ENCODE measurements around the gene APCDD1.

The APCDD1 gene

DNA sequence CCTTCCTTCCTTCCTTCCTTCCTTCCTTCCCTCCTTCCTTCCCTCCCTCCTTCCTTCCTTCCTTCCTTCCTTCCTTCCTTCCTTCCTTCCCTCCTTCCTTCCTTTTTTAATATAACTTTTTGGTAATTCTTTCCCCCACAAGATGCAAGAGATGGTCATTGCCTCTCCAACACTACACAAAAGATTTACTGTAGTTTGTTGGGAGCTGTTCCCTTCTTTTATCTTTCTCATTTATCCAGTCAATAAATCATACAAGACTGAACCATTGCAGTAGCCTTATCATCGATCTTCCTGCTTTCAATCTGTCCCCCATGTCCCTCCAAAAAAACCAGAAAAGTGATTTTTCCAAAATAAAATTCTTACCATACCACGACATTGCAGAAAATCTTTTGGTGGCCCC is 8.2 kb downstream of the APCDD1 start:
- TF ChIP-seq TEAD4 (IDR thresholded peaks at IDR 0.05) (no peak), EGR1 (IDR thresholded peaks at IDR 0.05) (no peak), CEBPB (IDR thresholded peaks at IDR 0.05) (no peak)

- no peak for TF ChIP-seq YY1 (IDR thresholded peaks at IDR 0.05; ENCODE audit: low read depth)
- TF ChIP-seq, protein P1, sequence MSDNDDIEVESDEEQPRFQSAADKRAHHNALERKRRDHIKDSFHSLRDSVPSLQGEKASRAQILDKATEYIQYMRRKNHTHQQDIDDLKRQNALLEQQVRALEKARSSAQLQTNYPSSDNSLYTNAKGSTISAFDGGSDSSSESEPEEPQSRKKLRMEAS (IDR thresholded peaks at IDR 0.05), result no peak
- no peak for TF ChIP-seq TEAD4 (IDR thresholded peaks at IDR 0.05)
Measured at GRCh38 chr18:10463096-10463495, 8.7 kb downstream of the APCDD1 start.

DNA sequence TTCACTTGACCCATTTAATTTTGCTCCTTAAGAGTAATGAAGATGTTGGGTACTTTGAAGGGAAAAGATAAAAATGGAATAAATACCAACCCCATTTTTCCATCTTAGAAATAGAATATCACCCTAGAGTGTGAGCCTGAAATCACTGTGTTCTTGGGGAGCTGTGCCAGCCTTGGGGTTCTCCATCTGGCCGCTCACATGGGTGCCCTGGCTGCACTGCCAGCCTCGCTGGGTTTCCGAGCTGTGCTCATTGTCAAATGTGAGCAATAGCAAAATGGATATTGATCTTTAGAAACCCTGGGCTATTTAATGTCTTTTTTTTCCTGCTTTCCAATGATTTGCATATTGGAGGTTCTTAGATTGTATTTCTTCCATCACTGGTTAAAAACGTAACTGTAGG is 9.3 kb downstream of the APCDD1 start:
- no peak for TF ChIP-seq FOXM1 (IDR thresholded peaks at IDR 0.05; ENCODE audit: borderline replicate concordance, low read depth)
- no peak for TF ChIP-seq CREB1 (IDR thresholded peaks at IDR 0.05; ENCODE audit: low read depth)
- no peak for TF ChIP-seq TEAD4 (IDR thresholded peaks at IDR 0.05)
- TF ChIP-seq EP300 (IDR thresholded peaks at IDR 0.05; ENCODE audit: borderline replicate concordance), result no peak
- TF ChIP-seq YY1 (IDR thresholded peaks at IDR 0.05; ENCODE audit: low read depth), result no peak
- TF ChIP-seq EGR1 (IDR thresholded peaks at IDR 0.05), result no peak
- no peak for TF ChIP-seq ZBTB7A (IDR thresholded peaks at IDR 0.05; ENCODE audit: low read depth)
- TF ChIP-seq CEBPB (IDR thresholded peaks at IDR 0.05), result no peak
- TF ChIP-seq, protein P2, sequence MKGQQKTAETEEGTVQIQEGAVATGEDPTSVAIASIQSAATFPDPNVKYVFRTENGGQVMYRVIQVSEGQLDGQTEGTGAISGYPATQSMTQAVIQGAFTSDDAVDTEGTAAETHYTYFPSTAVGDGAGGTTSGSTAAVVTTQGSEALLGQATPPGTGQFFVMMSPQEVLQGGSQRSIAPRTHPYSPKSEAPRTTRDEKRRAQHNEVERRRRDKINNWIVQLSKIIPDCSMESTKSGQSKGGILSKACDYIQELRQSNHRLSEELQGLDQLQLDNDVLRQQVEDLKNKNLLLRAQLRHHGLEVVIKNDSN (IDR thresholded peaks at IDR 0.05), result no peak
- TF ChIP-seq, protein P1 (IDR thresholded peaks at IDR 0.05), result no peak
- TF ChIP-seq TAF1 (IDR thresholded peaks at IDR 0.05; ENCODE audit: low read depth), result no peak
- TF ChIP-seq REST (IDR thresholded peaks at IDR 0.05; ENCODE audit: low read depth), result no peak
- no peak for TF ChIP-seq NFIC (IDR thresholded peaks at IDR 0.05)
- TF ChIP-seq RAD21 (IDR thresholded peaks at IDR 0.05; ENCODE audit: low read depth), result no peak
- no peak for TF ChIP-seq TCF12 (IDR thresholded peaks at IDR 0.05; ENCODE audit: low read depth)

DNA sequence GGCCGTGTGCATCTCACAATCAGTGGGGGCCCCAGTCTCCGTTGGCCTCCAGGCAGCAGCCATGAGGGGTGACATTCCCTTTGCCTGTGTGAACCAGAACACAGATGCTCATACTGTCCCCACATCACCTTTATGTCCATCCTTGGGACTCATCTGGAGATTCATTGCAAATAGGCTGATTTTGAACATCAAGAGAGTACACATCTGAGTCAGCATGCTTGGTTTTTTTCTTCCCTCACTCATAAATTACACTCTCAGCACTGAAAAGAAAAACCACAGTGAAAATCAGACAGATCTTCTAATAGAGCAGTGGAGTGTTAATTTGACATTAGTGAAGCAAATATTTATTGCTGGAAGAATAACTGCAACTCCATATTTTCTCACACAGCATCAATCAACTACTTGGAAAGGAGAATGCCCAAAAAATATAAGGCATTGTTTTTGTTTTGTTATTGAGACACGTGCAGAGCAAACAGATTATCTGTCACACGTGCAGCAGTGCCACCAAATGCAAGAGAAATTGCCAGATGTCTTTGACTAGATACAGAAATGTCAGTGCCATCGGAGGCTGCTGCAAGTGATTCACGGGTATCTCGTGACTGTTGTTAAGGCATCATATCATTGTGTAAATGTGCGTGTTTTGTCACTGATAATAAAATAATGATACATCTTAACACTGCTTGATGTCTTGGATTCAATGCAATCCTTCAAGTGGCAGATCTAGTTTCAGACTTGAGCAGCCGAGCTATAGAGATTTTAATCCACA is 10.9 kb downstream of the APCDD1 start:
- TF ChIP-seq, protein P2 (IDR thresholded peaks at IDR 0.05), result no peak
- TF ChIP-seq ZBTB7A (IDR thresholded peaks at IDR 0.05; ENCODE audit: low read depth) (no peak), TCF12 (IDR thresholded peaks at IDR 0.05; ENCODE audit: low read depth) (no peak), EGR1 (IDR thresholded peaks at IDR 0.05) (no peak), CEBPB (IDR thresholded peaks at IDR 0.05) (no peak), RAD21 (IDR thresholded peaks at IDR 0.05; ENCODE audit: low read depth) (no peak), TEAD4 (IDR thresholded peaks at IDR 0.05) (no peak), YY1 (IDR thresholded peaks at IDR 0.05; ENCODE audit: low read depth) (no peak), NFIC (IDR thresholded peaks at IDR 0.05) (no peak), FOXM1 (IDR thresholded peaks at IDR 0.05; ENCODE audit: borderline replicate concordance, low read depth) (no peak), EP300 (IDR thresholded peaks at IDR 0.05; ENCODE audit: borderline replicate concordance) (no peak), TAF1 (IDR thresholded peaks at IDR 0.05; ENCODE audit: low read depth) (no peak), REST (IDR thresholded peaks at IDR 0.05; ENCODE audit: low read depth) (no peak), CREB1 (IDR thresholded peaks at IDR 0.05; ENCODE audit: low read depth) (no peak)
- TF ChIP-seq, protein P1 (IDR thresholded peaks at IDR 0.05), result no peak

DNA sequence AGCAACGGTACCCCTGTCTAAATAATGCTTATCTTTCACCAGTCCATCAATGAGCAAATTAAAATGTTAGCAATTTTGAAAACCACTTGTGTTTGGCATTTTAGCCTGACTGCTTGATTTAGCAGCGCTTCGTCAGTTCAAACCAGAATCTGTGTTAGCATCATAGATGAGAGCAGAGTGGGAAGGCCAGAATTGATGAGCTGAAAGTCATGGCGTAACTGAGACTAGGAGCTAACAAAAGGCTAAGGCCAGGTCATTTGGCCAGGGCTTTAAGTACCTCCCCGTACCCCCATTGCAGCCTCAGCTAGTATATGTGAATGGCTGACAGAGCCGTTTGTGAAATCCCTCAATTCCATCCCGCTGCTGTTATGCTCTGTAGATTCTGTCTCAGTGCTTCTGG is 16.0 kb downstream of the APCDD1 start:
- TF ChIP-seq FOXM1 (IDR thresholded peaks at IDR 0.05; ENCODE audit: borderline replicate concordance, low read depth) (no peak), EGR1 (IDR thresholded peaks at IDR 0.05) (no peak), CREB1 (IDR thresholded peaks at IDR 0.05; ENCODE audit: low read depth) (no peak), NFIC (IDR thresholded peaks at IDR 0.05) (no peak), EP300 (IDR thresholded peaks at IDR 0.05; ENCODE audit: borderline replicate concordance) (no peak)

GRCh38 chr18:10471574-10471973 is 17.1 kb downstream of the APCDD1 start:
- TF ChIP-seq EGR1 (IDR thresholded peaks at IDR 0.05) (no peak), FOXM1 (IDR thresholded peaks at IDR 0.05; ENCODE audit: borderline replicate concordance, low read depth) (no peak), TEAD4 (IDR thresholded peaks at IDR 0.05) (no peak), CREB1 (IDR thresholded peaks at IDR 0.05; ENCODE audit: low read depth) (no peak), EP300 (IDR thresholded peaks at IDR 0.05; ENCODE audit: borderline replicate concordance) (no peak), NFIC (IDR thresholded peaks at IDR 0.05) (no peak), RAD21 (IDR thresholded peaks at IDR 0.05; ENCODE audit: low read depth) (no peak), YY1 (IDR thresholded peaks at IDR 0.05; ENCODE audit: low read depth) (no peak), TCF12 (IDR thresholded peaks at IDR 0.05; ENCODE audit: low read depth) (no peak)
- TF ChIP-seq, protein P1 (IDR thresholded peaks at IDR 0.05), result no peak

All from Ishikawa (cell line).